PFSK-1 (cell line): ENCODE results near the gene PTDSS2. TPM values are rescaled to one million over a fixed set of nuclear protein-coding genes. Genes with fewer than 3 reads are reported as not detected.

Source experiments
- FOXP2 ChIP-seq: optimal IDR thresholded peaks from 2 replicates; pipeline ENCODE3; 2011; ENCODE audit warnings: borderline replicate concordance, control low read depth, inconsistent platforms; ENCODE audit not compliant: insufficient read depth; ENCODE audit errors: extremely low read length, extremely low read depth
- POLR2AphosphoS5 ChIP-seq: IDR thresholded peaks from 2 replicates; pipeline ENCODE4 v1.6.1; 2012; ENCODE audit warnings: low read depth, mild to moderate bottlenecking, control low read depth, low read length, moderate library complexity
- SIN3A ChIP-seq: IDR thresholded peaks from 2 replicates; pipeline ENCODE4 v1.6.1; 2012; ENCODE audit warnings: mild to moderate bottlenecking, low read length, moderate library complexity, borderline replicate concordance; ENCODE audit not compliant: insufficient read depth
- TAF1 ChIP-seq: IDR thresholded peaks from 2 replicates; pipeline ENCODE4 v1.6.1; 2012; ENCODE audit warnings: low read length, control low read depth, borderline replicate concordance; ENCODE audit not compliant: insufficient read depth
- polyA plus RNA-seq: library from polyadenylated mRNA; unstranded; fragments of >200 nt; gene quantifications from one replicate; pipeline ENCODE4 v1.2.1, GENCODE V29; 2012; ENCODE audit warnings: low read depth, missing spikeins; ENCODE audit not compliant: insufficient read length
- TF ChIP-seq, protein P1 (sequence below), 2 experiments: IDR thresholded peaks; 2 replicates each; pipeline versions ENCODE4 v1.6.1 to v1.8.0; 2011 to 2012; ENCODE audit warnings: low read depth in 2 of 2, low read length in 2 of 2, control low read depth in 1 of 2, inconsistent platforms in 1 of 2, mild to moderate bottlenecking in 1 of 2, moderate library complexity in 1 of 2; ENCODE audit not compliant: insufficient read depth in 1 of 2

PTDSS2 gene
- polyA plus RNA-seq, result 75.5 TPM

DNA sequence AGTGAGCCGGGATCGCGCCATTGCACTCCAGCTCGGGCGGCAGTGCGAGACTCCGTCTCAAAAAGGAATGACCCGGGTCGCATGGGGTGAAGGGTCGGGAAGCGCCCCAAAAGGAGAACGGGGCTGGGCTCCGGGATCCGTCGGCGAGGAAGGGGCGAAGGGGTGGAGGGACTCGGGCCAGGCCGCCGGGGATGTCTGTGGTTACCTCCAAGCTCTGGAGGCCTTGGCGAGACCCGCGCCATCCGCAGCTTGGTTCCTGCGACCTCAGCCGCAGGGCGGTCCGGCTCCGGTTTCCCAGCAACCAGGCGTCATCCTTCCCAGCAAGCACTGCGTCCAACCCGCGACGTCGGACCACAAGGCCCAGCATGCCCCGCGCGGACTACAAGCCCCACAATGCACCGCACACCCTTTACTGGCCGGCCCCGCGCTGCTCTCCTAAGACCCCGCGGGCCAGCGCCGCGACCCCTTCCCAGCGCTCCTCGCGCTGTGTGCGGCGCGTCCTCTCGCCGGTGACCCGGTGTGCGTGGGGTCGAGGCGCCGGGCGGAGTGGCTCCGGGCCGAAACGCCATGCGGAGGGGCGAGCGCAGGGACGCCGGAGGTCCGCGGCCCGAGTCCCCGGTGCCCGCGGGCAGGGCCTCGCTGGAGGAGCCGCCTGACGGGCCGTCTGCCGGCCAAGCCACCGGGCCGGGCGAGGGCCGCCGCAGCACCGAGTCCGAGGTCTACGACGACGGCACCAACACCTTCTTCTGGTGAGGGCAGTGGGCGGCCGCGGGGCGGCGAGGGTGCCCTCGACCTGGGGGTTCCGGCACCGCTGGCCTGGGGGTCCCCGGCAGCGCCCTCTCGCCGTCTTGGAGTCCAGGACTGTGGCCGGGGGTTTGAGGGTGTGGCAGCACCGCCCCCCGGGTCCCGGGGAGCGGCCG lies at the start of gene PTDSS2:
Gene PTDSS2 (plus strand): TSS at position 391 of the 920 bp plus-strand sequence. CDS start 177 bp downstream, at position 568.
- TF ChIP-seq FOXP2 (no peak), TAF1 (peak; percentile 58; the same call in 1 of the 2 replicates), SIN3A (0 out of 2 replicates have a peak, but pooled peaks have one; percentile 32), POLR2AphosphoS5 (peak; percentile 88)
- TF ChIP-seq, protein P1, sequence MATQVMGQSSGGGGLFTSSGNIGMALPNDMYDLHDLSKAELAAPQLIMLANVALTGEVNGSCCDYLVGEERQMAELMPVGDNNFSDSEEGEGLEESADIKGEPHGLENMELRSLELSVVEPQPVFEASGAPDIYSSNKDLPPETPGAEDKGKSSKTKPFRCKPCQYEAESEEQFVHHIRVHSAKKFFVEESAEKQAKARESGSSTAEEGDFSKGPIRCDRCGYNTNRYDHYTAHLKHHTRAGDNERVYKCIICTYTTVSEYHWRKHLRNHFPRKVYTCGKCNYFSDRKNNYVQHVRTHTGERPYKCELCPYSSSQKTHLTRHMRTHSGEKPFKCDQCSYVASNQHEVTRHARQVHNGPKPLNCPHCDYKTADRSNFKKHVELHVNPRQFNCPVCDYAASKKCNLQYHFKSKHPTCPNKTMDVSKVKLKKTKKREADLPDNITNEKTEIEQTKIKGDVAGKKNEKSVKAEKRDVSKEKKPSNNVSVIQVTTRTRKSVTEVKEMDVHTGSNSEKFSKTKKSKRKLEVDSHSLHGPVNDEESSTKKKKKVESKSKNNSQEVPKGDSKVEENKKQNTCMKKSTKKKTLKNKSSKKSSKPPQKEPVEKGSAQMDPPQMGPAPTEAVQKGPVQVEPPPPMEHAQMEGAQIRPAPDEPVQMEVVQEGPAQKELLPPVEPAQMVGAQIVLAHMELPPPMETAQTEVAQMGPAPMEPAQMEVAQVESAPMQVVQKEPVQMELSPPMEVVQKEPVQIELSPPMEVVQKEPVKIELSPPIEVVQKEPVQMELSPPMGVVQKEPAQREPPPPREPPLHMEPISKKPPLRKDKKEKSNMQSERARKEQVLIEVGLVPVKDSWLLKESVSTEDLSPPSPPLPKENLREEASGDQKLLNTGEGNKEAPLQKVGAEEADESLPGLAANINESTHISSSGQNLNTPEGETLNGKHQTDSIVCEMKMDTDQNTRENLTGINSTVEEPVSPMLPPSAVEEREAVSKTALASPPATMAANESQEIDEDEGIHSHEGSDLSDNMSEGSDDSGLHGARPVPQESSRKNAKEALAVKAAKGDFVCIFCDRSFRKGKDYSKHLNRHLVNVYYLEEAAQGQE (IDR thresholded peaks at IDR 0.05; ENCODE audit: insufficient read depth in 1 of 2, low read depth in 2 of 2, low read length in 2 of 2), result 0 out of 4 replicates have a peak, but pooled peaks of 1 of the 2 experiments have one; percentile 42

DNA sequence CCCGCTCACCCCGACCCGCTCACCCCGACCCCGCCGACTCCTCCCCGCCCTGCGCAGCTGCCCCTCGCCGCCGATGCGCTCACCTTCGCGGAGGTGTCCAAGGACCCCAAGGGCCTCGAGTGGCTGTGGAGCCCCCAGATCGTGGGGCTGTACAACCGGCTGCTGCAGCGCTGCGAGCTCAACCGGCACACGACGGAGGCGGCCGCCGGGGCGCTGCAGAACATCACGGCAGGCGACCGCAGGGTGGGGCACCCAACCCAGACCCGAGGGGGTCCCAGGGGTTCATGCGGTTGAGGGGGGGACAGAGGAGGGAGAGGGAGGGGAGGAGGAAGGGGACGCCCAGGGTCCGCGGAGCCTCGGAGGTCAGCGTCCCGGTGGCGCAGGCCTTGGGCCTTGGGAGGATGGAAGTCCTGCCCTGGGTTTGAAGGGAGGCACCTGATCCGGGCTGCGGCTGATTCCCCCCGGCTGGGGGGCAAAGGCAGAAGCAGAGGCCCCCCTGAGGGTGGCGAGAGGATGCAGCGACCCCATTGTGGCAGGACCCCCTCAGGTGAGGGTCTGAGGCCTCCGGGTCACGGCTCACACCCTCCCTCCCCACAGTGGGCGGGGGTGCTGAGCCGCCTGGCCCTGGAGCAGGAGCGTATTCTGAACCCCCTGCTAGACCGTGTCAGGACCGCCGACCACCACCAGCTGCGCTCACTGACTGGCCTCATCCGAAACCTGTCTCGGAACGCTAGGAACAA lies 46.9 kb upstream of the PTDSS2 start:
- TF ChIP-seq POLR2AphosphoS5 (no peak), FOXP2 (no peak)
- TF ChIP-seq, protein P1 (IDR thresholded peaks at IDR 0.05; ENCODE audit: insufficient read depth in 1 of 2, low read depth in 2 of 2, low read length in 2 of 2), result no peak

DNA sequence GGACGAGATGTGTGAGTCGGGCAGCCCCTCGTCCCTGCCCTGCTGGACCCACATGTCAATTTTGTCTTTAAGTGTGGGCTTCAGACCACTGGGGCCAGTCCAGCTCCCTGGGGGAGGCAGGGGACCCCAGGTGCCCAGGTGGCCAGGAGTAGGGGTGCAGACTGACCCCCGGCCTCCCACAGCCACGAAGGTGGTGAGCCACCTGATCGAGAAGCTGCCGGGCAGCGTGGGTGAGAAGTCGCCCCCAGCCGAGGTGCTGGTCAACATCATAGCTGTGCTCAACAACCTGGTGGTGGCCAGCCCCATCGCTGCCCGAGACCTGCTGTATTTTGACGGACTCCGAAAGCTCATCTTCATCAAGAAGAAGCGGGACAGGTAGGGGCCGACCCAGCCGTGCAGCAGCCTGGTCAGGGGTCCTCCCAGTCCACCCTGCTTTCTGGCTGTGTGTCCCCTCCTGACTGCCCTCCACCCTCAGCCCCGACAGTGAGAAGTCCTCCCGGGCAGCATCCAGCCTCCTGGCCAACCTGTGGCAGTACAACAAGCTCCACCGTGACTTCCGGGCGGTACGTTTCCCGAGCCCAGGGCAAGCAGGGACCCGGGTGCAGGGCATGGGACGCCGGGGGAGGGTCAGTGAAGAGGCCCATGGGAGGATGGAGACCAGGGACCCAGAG lies 46.2 kb upstream of the PTDSS2 start:
- TF ChIP-seq, protein P1 (IDR thresholded peaks at IDR 0.05; ENCODE audit: insufficient read depth in 1 of 2, low read depth in 2 of 2, low read length in 2 of 2), result no peak
- no peak for TF ChIP-seq SIN3A
- no peak for TF ChIP-seq POLR2AphosphoS5
- TF ChIP-seq TAF1, result no peak
- no peak for TF ChIP-seq FOXP2

DNA sequence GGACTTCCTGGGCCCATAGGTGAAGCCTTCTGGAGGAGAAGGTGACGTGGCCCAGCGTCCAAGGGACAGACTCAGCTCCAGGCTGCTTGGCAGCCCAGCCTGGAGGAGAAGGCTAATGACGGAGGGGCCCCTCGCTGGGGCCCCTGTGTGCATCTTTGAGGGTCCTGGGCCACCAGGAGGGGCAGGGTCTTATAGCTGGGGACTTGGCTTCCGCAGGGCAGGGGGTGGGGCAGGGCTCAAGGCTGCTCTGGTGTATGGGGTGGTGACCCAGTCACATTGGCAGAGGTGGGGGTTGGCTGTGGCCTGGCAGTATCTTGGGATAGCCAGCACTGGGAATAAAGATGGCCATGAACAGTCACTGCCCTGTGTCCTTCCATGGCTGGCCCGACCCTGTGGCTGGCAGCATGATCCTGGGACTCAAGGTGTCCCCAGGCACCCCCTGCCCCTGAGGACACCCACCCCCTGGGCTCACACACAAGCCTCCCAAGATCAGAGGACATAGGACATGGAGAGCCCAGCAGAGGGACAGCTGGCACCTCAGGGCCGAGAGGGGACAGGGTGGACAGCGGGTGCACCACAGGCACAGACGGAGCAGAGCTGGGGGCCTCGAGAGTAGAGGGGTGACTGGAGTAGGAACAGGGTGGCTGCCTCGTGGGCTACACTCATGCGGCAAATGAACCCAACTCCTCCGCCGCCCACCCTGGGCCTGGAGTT lies 45.4 kb upstream of the PTDSS2 start:
- TF ChIP-seq, protein P1 (IDR thresholded peaks at IDR 0.05; ENCODE audit: insufficient read depth in 1 of 2, low read depth in 2 of 2, low read length in 2 of 2), result no peak
- TF ChIP-seq TAF1, result no peak
- TF ChIP-seq SIN3A, result no peak
- TF ChIP-seq POLR2AphosphoS5, result no peak
- TF ChIP-seq FOXP2, result no peak
